DND-41 (cell line): ENCODE results near the gene SFXN2.

Experiments
- EZH2 ChIP-seq: IDR thresholded peaks from 3 replicates; pipeline ENCODE4 v1.6.1; 2012; ENCODE audit warnings: borderline replicate concordance, low read depth, mild to moderate bottlenecking, moderate library complexity, low read length, inconsistent platforms; ENCODE audit not compliant: severe bottlenecking
- TF ChIP-seq, protein P1 (sequence below): IDR thresholded peaks from 2 replicates; pipeline ENCODE4 v1.5.1; 2012; ENCODE audit warnings: borderline replicate concordance, low read length, moderate library complexity, mild to moderate bottlenecking; ENCODE audit not compliant: poor library complexity, severe bottlenecking; ENCODE audit errors: extremely low read depth

DNA sequence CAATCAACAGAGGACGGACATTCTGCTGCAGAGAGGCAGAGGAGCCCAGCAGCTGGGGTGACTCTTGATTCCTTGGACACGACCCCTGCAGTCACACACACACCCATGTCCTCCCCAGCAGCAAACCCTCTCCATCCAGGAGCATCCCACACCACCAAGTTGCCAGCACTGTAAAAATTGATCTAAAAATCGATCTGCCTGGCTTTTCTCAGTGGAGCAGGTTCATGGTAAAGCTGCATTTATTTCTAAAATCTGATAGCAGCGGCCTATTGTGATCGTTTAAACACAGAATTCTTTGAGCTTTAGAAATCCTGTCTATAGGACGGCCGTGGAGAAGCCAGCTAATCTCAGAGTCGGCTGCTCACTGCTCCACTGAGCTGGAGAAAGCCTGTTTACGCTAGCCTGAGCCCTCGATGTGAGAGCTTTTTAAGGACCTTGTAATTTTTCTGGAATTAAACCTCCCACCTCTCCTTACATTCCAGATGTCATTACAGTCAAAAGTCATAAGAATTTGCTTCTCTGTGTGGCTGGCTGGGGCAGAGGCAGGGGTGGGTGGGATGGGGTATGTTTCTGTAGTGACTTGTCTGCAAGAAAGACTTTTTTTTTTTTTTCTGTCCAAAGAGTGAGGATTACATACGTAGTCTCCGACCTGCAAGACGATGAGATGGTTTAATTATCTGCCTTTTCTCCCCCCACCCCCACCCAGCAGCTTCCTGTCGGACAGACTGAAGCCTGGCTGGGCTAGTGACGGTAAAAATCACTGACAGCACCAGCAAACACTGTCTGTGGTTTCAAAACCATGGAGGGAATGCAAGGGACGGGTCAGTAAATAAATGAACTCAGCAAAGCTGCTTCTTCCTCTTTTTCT, 38.5 kb upstream of the SFXN2 start:
- TF ChIP-seq, protein P1, sequence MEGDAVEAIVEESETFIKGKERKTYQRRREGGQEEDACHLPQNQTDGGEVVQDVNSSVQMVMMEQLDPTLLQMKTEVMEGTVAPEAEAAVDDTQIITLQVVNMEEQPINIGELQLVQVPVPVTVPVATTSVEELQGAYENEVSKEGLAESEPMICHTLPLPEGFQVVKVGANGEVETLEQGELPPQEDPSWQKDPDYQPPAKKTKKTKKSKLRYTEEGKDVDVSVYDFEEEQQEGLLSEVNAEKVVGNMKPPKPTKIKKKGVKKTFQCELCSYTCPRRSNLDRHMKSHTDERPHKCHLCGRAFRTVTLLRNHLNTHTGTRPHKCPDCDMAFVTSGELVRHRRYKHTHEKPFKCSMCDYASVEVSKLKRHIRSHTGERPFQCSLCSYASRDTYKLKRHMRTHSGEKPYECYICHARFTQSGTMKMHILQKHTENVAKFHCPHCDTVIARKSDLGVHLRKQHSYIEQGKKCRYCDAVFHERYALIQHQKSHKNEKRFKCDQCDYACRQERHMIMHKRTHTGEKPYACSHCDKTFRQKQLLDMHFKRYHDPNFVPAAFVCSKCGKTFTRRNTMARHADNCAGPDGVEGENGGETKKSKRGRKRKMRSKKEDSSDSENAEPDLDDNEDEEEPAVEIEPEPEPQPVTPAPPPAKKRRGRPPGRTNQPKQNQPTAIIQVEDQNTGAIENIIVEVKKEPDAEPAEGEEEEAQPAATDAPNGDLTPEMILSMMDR: no peak
- no peak for TF ChIP-seq EZH2
